NCI-H1436 (cell line): ENCODE measurements around the gene RND3.
A peak's percentile ranks its signal among the peaks of the same experiment; 100 is the strongest.

Experiments
- DNase-seq: peaks from one replicate; lab custom pipeline; 2025; lab: John Stamatoyannopoulos, UW

Gene RND3

GRCh38 chr2:150487537-150488429 is at the start of gene RND3:
Gene RND3, minus strand, starts transcription at chr2:150487667. Its CDS starts 250 bp downstream, at chr2:150487417.
- peak; percentile 98 for DNase-seq

GRCh38 chr2:150535176-150535575 is 47.7 kb upstream of the RND3 start:
- no peak for DNase-seq

- DNase-seq, result no peak
These were observed 45.4 kb upstream of the RND3 start for GRCh38 chr2:150532879-150533278.

- no peak for DNase-seq
These were observed 44.6 kb upstream of the RND3 start for GRCh38 chr2:150532020-150532419.

GRCh38 chr2:150531591-150531990 is 44.1 kb upstream of the RND3 start:
- no peak for DNase-seq

- no peak for DNase-seq
These were observed 42.7 kb upstream of the RND3 start for GRCh38 chr2:150530168-150530567.

- no peak for DNase-seq
These were observed 41.7 kb upstream of the RND3 start for GRCh38 chr2:150528861-150529801.

GRCh38 chr2:150526827-150527226 is 39.4 kb upstream of the RND3 start:
- DNase-seq, result no peak

GRCh38 chr2:150526006-150526405 is 38.5 kb upstream of the RND3 start:
- no peak for DNase-seq

GRCh38 chr2:150522269-150522668 is 34.8 kb upstream of the RND3 start:
- DNase-seq, result no peak

GRCh38 chr2:150520887-150521664 is 33.6 kb upstream of the RND3 start:
- DNase-seq, result no peak

GRCh38 chr2:150520033-150520432 is 32.6 kb upstream of the RND3 start:
- no peak for DNase-seq

GRCh38 chr2:150517951-150518680 is 30.6 kb upstream of the RND3 start:
- no peak for DNase-seq

GRCh38 chr2:150513647-150514046 is 26.2 kb upstream of the RND3 start:
- no peak for DNase-seq

- no peak for DNase-seq
These were observed 21.1 kb upstream of the RND3 start for GRCh38 chr2:150508497-150509137.

- no peak for DNase-seq
These were observed 19.6 kb upstream of the RND3 start for GRCh38 chr2:150507071-150507470.

GRCh38 chr2:150505178-150505577 is 17.7 kb upstream of the RND3 start:
- DNase-seq, result no peak

GRCh38 chr2:150495993-150496627 is 8.6 kb upstream of the RND3 start:
- no peak for DNase-seq

- DNase-seq, result no peak
These were observed 7.5 kb upstream of the RND3 start for GRCh38 chr2:150495001-150495400.

- DNase-seq, result no peak
These were observed 6.9 kb upstream of the RND3 start for GRCh38 chr2:150494234-150494945.
